SU-DHL-6 (cell line): Measurements from ENCODE around the gene TLE1.

ENCODE experiments used
- H2AFZ ChIP-seq: fragments of 200-600 bp; sonication (generic); 2 replicates; pipeline ENCODE4 v1.6.1; 2014; ENCODE audit warnings: low read depth, mild to moderate bottlenecking, moderate library complexity, mixed read lengths, antibody characterized with exemption, low read length; ENCODE audit not compliant: severe bottlenecking
- H3F3A ChIP-seq: fragments of 200-600 bp; shearing (Covaris generic); 2 replicates; pipeline ENCODE4 v1.6.0; 2016; ENCODE audit warnings: antibody characterized with exemption, mild to moderate bottlenecking; ENCODE audit not compliant: insufficient read depth
- H3K27ac ChIP-seq: fragments of 200-600 bp; sonication (generic); 2 replicates; pipeline ENCODE4 v1.5.1; 2016; ENCODE audit warnings: low read depth, mild to moderate bottlenecking, low read length, moderate library complexity, mixed read lengths
- H3K27me3 ChIP-seq: fragments of 200-600 bp; sonication (generic), shearing (Covaris generic); 2 replicates; pipeline ENCODE4 v1.6.0; 2014; ENCODE audit warnings: mild to moderate bottlenecking, low read length
- H3K36me3 ChIP-seq: fragments of 200-600 bp; sonication (generic); 2 replicates; pipeline ENCODE4 v1.6.1; 2014; ENCODE audit warnings: mild to moderate bottlenecking, low read length, mixed read lengths
- H3K4me2 ChIP-seq: fragments of 300-600, 200-600 bp; shearing (Covaris generic), sonication (generic); 2 replicates; pipeline ENCODE4 v1.6.0; 2014; ENCODE audit warnings: low read length, low read depth, mild to moderate bottlenecking; ENCODE audit not compliant: poor library complexity, severe bottlenecking
- H3K4me3 ChIP-seq: fragments of 200-600 bp; sonication (generic); 2 replicates; pipeline ENCODE4 v1.5.1; 2014; ENCODE audit warnings: antibody characterized with exemption, low read length, mild to moderate bottlenecking, mixed read lengths; ENCODE audit not compliant: insufficient read depth, poor library complexity, severe bottlenecking
- H3K79me2 ChIP-seq: fragments of 200-600 bp; sonication (generic); 2 replicates; pipeline ENCODE4 v1.6.1; 2014; ENCODE audit warnings: mild to moderate bottlenecking, low read length, moderate library complexity; ENCODE audit not compliant: insufficient read depth
- H3K9ac ChIP-seq: fragments of 200-600 bp; sonication (generic); 2 replicates; pipeline ENCODE4 v1.7.0; 2014; ENCODE audit warnings: mild to moderate bottlenecking, low read length
- H3K9me2 ChIP-seq: fragments of 200-600 bp; sonication (generic); replicated peaks from 2 replicates; pipeline ENCODE4 v1.6.1; 2014; ENCODE audit warnings: low read length; ENCODE audit not compliant: insufficient read depth
- H3K9me3 ChIP-seq: fragments of 200-600 bp; sonication (generic); 2 replicates; pipeline ENCODE4 v1.6.1; 2014; ENCODE audit warnings: low read length, mixed read lengths; ENCODE audit not compliant: insufficient read depth
- H4K20me1 ChIP-seq: fragments of 200-600 bp; sonication (generic); 2 replicates; pipeline ENCODE4 v1.6.1; 2014; ENCODE audit warnings: low read depth, mild to moderate bottlenecking, antibody characterized with exemption, low read length, moderate library complexity, mixed read lengths
- EZH2phosphoT487 ChIP-seq: fragments of 200-600 bp; sonication (generic), shearing (Covaris generic); conservative IDR thresholded peaks from 2 replicates; pipeline ENCODE4 v1.6.1; 2018; ENCODE audit warnings: mild to moderate bottlenecking, antibody characterized with exemption, low read length, moderate library complexity, mixed read lengths
- TF ChIP-seq, protein P1 (sequence below): fragments of 200-600 bp; sonication (generic); IDR thresholded peaks from one replicate; pipeline ENCODE4 v1.5.1; 2017; ENCODE audit warnings: antibody characterized with exemption, mild to moderate bottlenecking, low read length, moderate library complexity; ENCODE audit not compliant: insufficient read depth, poor library complexity, severe bottlenecking

TLE1 gene

DNA sequence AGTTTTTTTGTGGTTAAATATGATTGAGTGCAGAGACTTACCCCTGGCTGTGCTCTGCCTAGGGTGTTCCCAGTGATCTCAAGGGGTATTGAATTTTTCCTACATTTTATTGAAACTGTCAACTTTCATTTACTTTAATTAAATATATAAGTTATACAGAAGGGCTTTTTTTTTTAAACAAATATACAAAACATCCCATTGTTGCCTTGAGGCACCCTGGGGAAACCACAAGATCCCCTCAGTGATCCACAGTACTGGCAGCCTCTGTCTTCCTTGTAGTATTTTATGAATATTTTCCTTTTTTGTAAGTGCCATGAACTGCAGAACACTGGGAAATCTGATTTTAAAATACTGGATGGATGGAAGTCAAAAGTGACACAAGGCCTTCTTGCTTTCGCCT is 123.7 kb downstream of the TLE1 start:
- H3K9ac ChIP-seq: no peak overlapping the region
- no peaks in the 10 kb centered on the region for H3K9me2 ChIP-seq
- H3K79me2 ChIP-seq: no peaks in the 10 kb centered on the region
- H3F3A ChIP-seq: no peaks in the 10 kb centered on the region
- H3K4me2 ChIP-seq: no peak overlapping the region
- TF ChIP-seq, protein P1, sequence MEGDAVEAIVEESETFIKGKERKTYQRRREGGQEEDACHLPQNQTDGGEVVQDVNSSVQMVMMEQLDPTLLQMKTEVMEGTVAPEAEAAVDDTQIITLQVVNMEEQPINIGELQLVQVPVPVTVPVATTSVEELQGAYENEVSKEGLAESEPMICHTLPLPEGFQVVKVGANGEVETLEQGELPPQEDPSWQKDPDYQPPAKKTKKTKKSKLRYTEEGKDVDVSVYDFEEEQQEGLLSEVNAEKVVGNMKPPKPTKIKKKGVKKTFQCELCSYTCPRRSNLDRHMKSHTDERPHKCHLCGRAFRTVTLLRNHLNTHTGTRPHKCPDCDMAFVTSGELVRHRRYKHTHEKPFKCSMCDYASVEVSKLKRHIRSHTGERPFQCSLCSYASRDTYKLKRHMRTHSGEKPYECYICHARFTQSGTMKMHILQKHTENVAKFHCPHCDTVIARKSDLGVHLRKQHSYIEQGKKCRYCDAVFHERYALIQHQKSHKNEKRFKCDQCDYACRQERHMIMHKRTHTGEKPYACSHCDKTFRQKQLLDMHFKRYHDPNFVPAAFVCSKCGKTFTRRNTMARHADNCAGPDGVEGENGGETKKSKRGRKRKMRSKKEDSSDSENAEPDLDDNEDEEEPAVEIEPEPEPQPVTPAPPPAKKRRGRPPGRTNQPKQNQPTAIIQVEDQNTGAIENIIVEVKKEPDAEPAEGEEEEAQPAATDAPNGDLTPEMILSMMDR: no peak
- TF ChIP-seq EZH2phosphoT487: no peak
- no peaks in the 10 kb centered on the region for H4K20me1 ChIP-seq
- no peak overlapping the region for H3K4me3 ChIP-seq
- no peak overlapping the region for H2AFZ ChIP-seq
- no peaks in the 10 kb centered on the region for H3K36me3 ChIP-seq
- no peaks in the 10 kb centered on the region for H3K27me3 ChIP-seq
- H3K27ac ChIP-seq: no peak overlapping the region
- H3K9me3 ChIP-seq: no peaks in the 10 kb centered on the region

DNA sequence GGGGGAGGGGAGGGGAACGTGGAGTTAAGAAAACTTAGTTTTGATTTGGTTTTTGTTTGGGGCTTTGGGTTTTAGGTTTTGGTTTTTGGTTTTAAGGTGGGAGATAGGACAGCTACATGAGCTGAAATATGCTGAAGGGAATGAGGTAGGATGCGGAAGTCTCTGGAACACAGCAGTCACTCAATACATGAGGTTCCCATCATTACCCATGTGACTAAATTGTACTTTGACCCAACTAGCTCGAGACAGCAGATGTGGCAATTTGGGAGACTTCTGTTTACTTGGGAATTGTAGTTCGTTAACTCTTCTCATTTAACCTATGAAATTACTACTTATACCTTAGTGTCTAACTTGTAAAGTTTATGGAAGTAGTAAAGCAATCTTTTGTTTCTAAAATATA is 124.2 kb downstream of the TLE1 start:
- H3F3A ChIP-seq: no peaks in the 10 kb centered on the region
- no peak overlapping the region for H3K4me3 ChIP-seq

DNA sequence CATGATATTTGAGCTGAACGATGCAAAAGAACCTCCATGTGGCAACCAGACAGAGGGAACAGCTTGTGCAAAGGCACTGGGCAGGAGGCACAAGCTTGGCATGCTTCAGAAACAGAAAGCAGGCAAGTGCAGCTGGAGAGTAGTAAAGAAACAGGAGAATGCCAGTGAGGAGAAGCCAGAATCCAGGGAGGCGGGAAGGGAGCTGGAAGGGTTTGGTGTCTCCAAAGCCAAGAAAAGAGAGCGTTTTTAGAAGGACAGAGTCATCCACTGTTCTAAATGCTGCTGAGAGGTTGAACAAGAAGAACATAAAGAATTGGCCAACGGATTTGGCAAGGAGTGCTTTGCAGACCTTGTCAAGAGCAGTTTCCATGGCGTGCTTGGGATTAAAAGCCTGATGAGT is 124.7 kb downstream of the TLE1 start:
- Histone ChIP-seq H3F3A (no peaks in the 10 kb centered on the region), H3K9me3 (no peaks in the 10 kb centered on the region), H3K9me2 (no peaks in the 10 kb centered on the region), H3K79me2 (no peaks in the 10 kb centered on the region), H3K36me3 (no peaks in the 10 kb centered on the region), H4K20me1 (no peaks in the 10 kb centered on the region), H2AFZ (no peak overlapping the region), H3K9ac (no peak overlapping the region), H3K27me3 (no peaks in the 10 kb centered on the region), H3K27ac (no peak overlapping the region), H3K4me3 (no peak overlapping the region), H3K4me2 (no peak overlapping the region)
- TF ChIP-seq, protein P1: no peak
- no peak for TF ChIP-seq EZH2phosphoT487

More for the DNA sequence above, 124.2 kb downstream of the TLE1 start:
- no peaks in the 10 kb centered on the region for H3K36me3 ChIP-seq
- no peak overlapping the region for H2AFZ ChIP-seq
- H3K9me3 ChIP-seq: no peaks in the 10 kb centered on the region
- no peak overlapping the region for H3K27ac ChIP-seq
- no peak overlapping the region for H3K4me2 ChIP-seq
- H3K79me2 ChIP-seq: no peaks in the 10 kb centered on the region
- no peak for TF ChIP-seq EZH2phosphoT487
- TF ChIP-seq, protein P1: no peak
- no peaks in the 10 kb centered on the region for H3K27me3 ChIP-seq
- H4K20me1 ChIP-seq: no peaks in the 10 kb centered on the region
- no peak overlapping the region for H3K9ac ChIP-seq
- H3K9me2 ChIP-seq: no peaks in the 10 kb centered on the region
